GM18858 (cell line): ENCODE results near the gene SERGEF.

ENCODE experiments used
- ATAC-seq: cut with Tn5 transposase; IDR thresholded peaks from one replicate; pipeline ENCODE4 v1.9.1; 2021; ENCODE audit not compliant: unreplicated experiment

The SERGEF gene

GRCh38 chr11:17791144-17791543 is 221.7 kb downstream of the SERGEF start:
- no peak for ATAC-seq

- ATAC-seq = no peak
Observed at GRCh38 chr11:17790453-17790852, 222.4 kb downstream of the SERGEF start.

GRCh38 chr11:17788084-17788483 is 224.8 kb downstream of the SERGEF start:
- ATAC-seq = no peak

- no peak for ATAC-seq
Observed at GRCh38 chr11:17786824-17787525, 225.9 kb downstream of the SERGEF start.

GRCh38 chr11:17783878-17784277 is 229.0 kb downstream of the SERGEF start:
- ATAC-seq = no peak

GRCh38 chr11:17782603-17783337 is 230.1 kb downstream of the SERGEF start:
- ATAC-seq = no peak

GRCh38 chr11:17782145-17782544 is 230.7 kb downstream of the SERGEF start:
- no peak for ATAC-seq

GRCh38 chr11:17781626-17782025 is 231.2 kb downstream of the SERGEF start:
- no peak for ATAC-seq

- ATAC-seq = no peak
Observed at GRCh38 chr11:17781221-17781620, 231.6 kb downstream of the SERGEF start.

- no peak for ATAC-seq
Observed at GRCh38 chr11:17780668-17781067, 232.2 kb downstream of the SERGEF start.

- no peak for ATAC-seq
Observed at GRCh38 chr11:17779861-17780594, 232.8 kb downstream of the SERGEF start.

GRCh38 chr11:17778956-17779860 is 233.6 kb downstream of the SERGEF start:
- ATAC-seq = no peak

GRCh38 chr11:17778352-17778751 is 234.5 kb downstream of the SERGEF start:
- no peak for ATAC-seq

GRCh38 chr11:17777738-17778091 is 235.1 kb downstream of the SERGEF start:
- no peak for ATAC-seq

- no peak for ATAC-seq
Observed at GRCh38 chr11:17777086-17777737, 235.6 kb downstream of the SERGEF start.

- no peak for ATAC-seq
Observed at GRCh38 chr11:17776212-17776875, 236.5 kb downstream of the SERGEF start.

GRCh38 chr11:17775507-17776211 is 237.2 kb downstream of the SERGEF start:
- no peak for ATAC-seq

GRCh38 chr11:17775035-17775348 is 237.9 kb downstream of the SERGEF start:
- ATAC-seq = no peak

GRCh38 chr11:17774232-17775034 is 238.4 kb downstream of the SERGEF start:
- no peak for ATAC-seq
